CD14-positive monocyte (primary cell): ENCODE measurements around the gene MEOX1. TPM values are rescaled to one million over a fixed set of nuclear protein-coding genes. Genes with fewer than 3 reads are reported as not detected.

Experiments
- DNase-seq, 3 donors: peaks; one replicate each; pipeline ENCODE4 v3.0.0-alpha.2; 2011 to 2022
- H2AFZ ChIP-seq: 2 replicates; pipeline ENCODE4 v1.6.0; 2012; ENCODE audit warnings: mild to moderate bottlenecking, low read depth, low read length, inconsistent platforms; ENCODE audit not compliant: insufficient read depth, poor library complexity, severe bottlenecking
- H3K27ac ChIP-seq, 2 donors: 1 replicate in 1 of 2; 2 replicates in 1 of 2; pipeline ENCODE4 v1.5.1; 2012 to 2013; ENCODE audit warnings: low read length in 2 of 2, control low read depth in 1 of 2, inconsistent platforms in 1 of 2, low read depth in 1 of 2, mild to moderate bottlenecking in 1 of 2
- H3K27me3 ChIP-seq, 2 donors: one replicate each; pipeline versions ENCODE4 v1.6.0 to v1.6.1; 2011 to 2013; ENCODE audit warnings: low read length in 2 of 2; ENCODE audit not compliant: control insufficient read depth in 2 of 2, insufficient read depth in 2 of 2
- H3K36me3 ChIP-seq, 2 donors: replicated peaks in 1 of 2; 1 replicate in 1 of 2; 2 replicates in 1 of 2; pipeline versions ENCODE4 v1.5.1 to v1.6.1; 2012 to 2013; ENCODE audit warnings: low read length in 2 of 2, control low read depth in 1 of 2, inconsistent platforms in 1 of 2, mild to moderate bottlenecking in 1 of 2; ENCODE audit not compliant: insufficient read depth in 2 of 2, control insufficient read depth in 1 of 2
- H3K4me1 ChIP-seq, 2 donors: 1 replicate in 1 of 2; 2 replicates in 1 of 2; pipeline versions ENCODE4 v1.5.1 to v1.6.1; 2012 to 2013; ENCODE audit warnings: low read length in 2 of 2, control low read depth in 1 of 2, inconsistent platforms in 1 of 2, mild to moderate bottlenecking in 1 of 2, moderate library complexity in 1 of 2; ENCODE audit not compliant: insufficient read depth in 2 of 2, control insufficient read depth in 1 of 2
- H3K4me2 ChIP-seq: replicated peaks from 2 replicates; pipeline ENCODE3; 2012; ENCODE audit warnings: low read length, moderate library complexity, mild to moderate bottlenecking; ENCODE audit not compliant: poor library complexity, severe bottlenecking; ENCODE audit errors: extremely low read depth
- H3K4me3 ChIP-seq, 3 experiments: fragments of 200-600 bp in 1 of 3; sonication (generic) in 1 of 3; replicated peaks in 1 of 3; 1 replicate in 2 of 3; 2 replicates in 1 of 3; pipeline ENCODE4 v1.5.1; 2011 to 2013; ENCODE audit warnings: low read length in 3 of 3, mild to moderate bottlenecking in 3 of 3, control low read depth in 2 of 3, low read depth in 2 of 3, inconsistent platforms in 1 of 3, moderate library complexity in 1 of 3
- H3K79me2 ChIP-seq: 2 replicates; pipeline ENCODE4 v1.6.0; 2012; ENCODE audit warnings: mild to moderate bottlenecking, control low read depth, inconsistent platforms, low read length, moderate library complexity; ENCODE audit not compliant: insufficient read depth
- H3K9ac ChIP-seq: 2 replicates; pipeline ENCODE4 v1.6.0; 2017; ENCODE audit warnings: low read length, mild to moderate bottlenecking; ENCODE audit not compliant: insufficient read depth, poor library complexity, severe bottlenecking
- H3K9me3 ChIP-seq, 2 donors: replicated peaks in 1 of 2; 1 replicate in 1 of 2; 2 replicates in 1 of 2; pipeline versions ENCODE4 v1.5.1 to v1.6.1; 2012 to 2013; ENCODE audit warnings: low read length in 2 of 2, control low read depth in 1 of 2; ENCODE audit not compliant: control insufficient read depth in 1 of 2, insufficient read depth in 1 of 2
- H4K20me1 ChIP-seq: 2 replicates; pipeline ENCODE4 v1.6.0; 2012; ENCODE audit warnings: mild to moderate bottlenecking, low read length, control low read depth, moderate library complexity; ENCODE audit not compliant: insufficient read depth
- H3K27ac Mint-ChIP-seq, 7 donors: one replicate each; pipeline ENCODE4 v1.8.0; 2020; ENCODE audit warnings: mild to moderate bottlenecking in 7 of 7, mixed read lengths in 7 of 7, moderate library complexity in 6 of 7, inconsistent platforms in 2 of 7
- H3K27me3 Mint-ChIP-seq, 3 donors: one replicate each; pipeline ENCODE4 v1.8.0; 2021 to 2022; ENCODE audit warnings: low read depth in 3 of 3, mild to moderate bottlenecking in 3 of 3, mixed read lengths in 3 of 3, moderate library complexity in 3 of 3, inconsistent platforms in 1 of 3
- H3K36me3 Mint-ChIP-seq, 2 donors: one replicate each; pipeline ENCODE4 v1.8.0; 2020; ENCODE audit warnings: mixed read lengths in 2 of 2, inconsistent platforms in 1 of 2, mild to moderate bottlenecking in 1 of 2
- H3K4me1 Mint-ChIP-seq: one replicate; pipeline ENCODE4 v1.8.0; 2020; ENCODE audit warnings: mild to moderate bottlenecking, mixed read lengths
- H3K4me3 Mint-ChIP-seq, 2 donors: one replicate each; pipeline ENCODE4 v1.8.0; 2020; ENCODE audit warnings: mild to moderate bottlenecking in 2 of 2, mixed read lengths in 2 of 2, moderate library complexity in 1 of 2
- H3K9me3 Mint-ChIP-seq, 7 donors: one replicate each; pipeline ENCODE4 v1.8.0; 2020 to 2022; ENCODE audit warnings: mixed read lengths in 7 of 7, mild to moderate bottlenecking in 6 of 7, moderate library complexity in 6 of 7, inconsistent platforms in 2 of 7
- CTCF ChIP-seq: fragments of 200-600 bp; IDR thresholded peaks from one replicate; pipeline ENCODE4 v1.8.0; 2022; ENCODE audit warnings: antibody characterized with exemption, mild to moderate bottlenecking
- WGBS: methylation state at CpG from one replicate; pipeline ENCODE4 v1.1.5; 2013; ENCODE audit warnings: missing lambda C conversion rate; ENCODE audit not compliant: insufficient coverage; 5-methylcytosine and 5-hydroxymethylcytosine counted together
- intact Hi-C, 2 donors: fragments of 100-400 bp; cut with micrococcal nuclease; formaldehyde crosslinking; loops; one replicate each; pipeline versions ENCODE4 v1.15.0 to v1.15.1; 2023
- polyA plus RNA-seq, 3 donors: library from polyadenylated mRNA; depleted of rRNA in 1 of 3; unstranded in 2 of 3; stranded (reverse) in 1 of 3; fragments of 300-500 nt in 2 of 3; fragments of >200 nt in 1 of 3; fragmentation: Illumina TruSeq in 2 of 3; gene quantifications; 1 replicate in 2 of 3; 2 replicates in 1 of 3; pipeline ENCODE4 v1.2.3, GENCODE V29; 2012 to 2021

Gene MEOX1
- polyA plus RNA-seq, 3 donors = 0.06 TPM; not detected in 2

GRCh38 chr17:43645765-43646481, 15.8 kb downstream of the MEOX1 start:
- H3K27ac Mint-ChIP-seq = peak overlapping the region in 4 of 7 donors; percentile 37 to 83 (median 65)
- TF ChIP-seq CTCF = peak; percentile 31
- Histone ChIP-seq H3K4me3 (peak overlapping the region; percentile 18 to 73 (median 34)), H3K4me2 (peak overlapping the region; percentile 87), H3K79me2 (no peaks in the 10 kb centered on the region), H3K27ac (no peak overlapping the region), H3K27me3 (peaks cover 0 to 12% of the 10 kb centered on the region in 2 donors), H3K4me1 (peaks cover 12 to 31% of the 10 kb centered on the region in 2 donors), H4K20me1 (no peaks in the 10 kb centered on the region), H3K9me3 (no peaks in the 10 kb centered on the region), H3K9ac (peak overlapping the region; percentile 73), H2AFZ (peak overlapping the region; percentile 88), H3K36me3 (no peaks in the 10 kb centered on the region)
- WGBS = 3% methylated on average over 68 of the region's 72 CpGs
- H3K4me1 Mint-ChIP-seq = peaks cover 28% of the 10 kb centered on the region
- H3K9me3 Mint-ChIP-seq = peaks cover 0 to 1% (median 0%) of the 10 kb centered on the region in 7 donors
- DNase-seq = peak; percentile 46 to 65 (median 51)
- H3K36me3 Mint-ChIP-seq = no peaks in the 10 kb centered on the region
- H3K27me3 Mint-ChIP-seq = peaks cover 17 to 34% (median 21%) of the 10 kb centered on the region in 3 donors
- H3K4me3 Mint-ChIP-seq = peak overlapping the region; percentile 75 to 86
- intact Hi-C loops = loop anchor here in 1 of 2 donors (5.0 kb wide), 1 partner anchor 39 kb away; no protein-coding TSS in a partner anchor

DNA sequence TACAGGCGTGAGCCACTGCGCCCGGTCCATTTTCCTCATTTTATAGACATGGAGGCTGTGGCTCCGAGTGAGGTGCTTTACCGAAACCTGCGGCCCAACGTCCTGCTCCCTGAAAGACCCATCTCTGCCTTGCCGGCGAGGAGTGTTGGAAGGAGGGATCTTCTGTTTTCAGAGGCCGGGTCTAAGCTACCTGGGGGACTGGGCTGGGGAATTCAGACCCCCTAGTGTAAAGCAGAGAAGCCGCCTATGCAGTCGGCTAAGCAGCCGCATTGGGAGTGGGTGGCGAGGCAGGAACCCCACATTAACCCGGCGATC, 16.3 kb downstream of the MEOX1 start:
- peak overlapping the region; percentile 88 for H2AFZ ChIP-seq
- Mint-ChIP-seq H3K36me3 (no peaks in the 10 kb centered on the region), H3K27me3 (peaks cover 17 to 34% (median 21%) of the 10 kb centered on the region in 3 donors), H3K4me1 (peaks cover 28% of the 10 kb centered on the region), H3K27ac (no peak overlapping the region), H3K4me3 (peak overlapping the region; percentile 71 to 86), H3K9me3 (peaks cover 0 to 3% (median 0%) of the 10 kb centered on the region in 7 donors)
- 99% methylated on average over 12 of the region's 16 CpGs for WGBS
- H3K4me3 ChIP-seq = peak overlapping the region in 2 of 3 experiments; percentile 34 to 73
- peak overlapping the region; percentile 87 for H3K4me2 ChIP-seq
- no peak for TF ChIP-seq CTCF
- no peaks in the 10 kb centered on the region for H4K20me1 ChIP-seq
- intact Hi-C loops = loop anchor here in 1 of 2 donors (5.0 kb wide), 1 partner anchor 38 kb away; no protein-coding TSS in a partner anchor
- no peaks in the 10 kb centered on the region for H3K79me2 ChIP-seq
- DNase-seq = no peak
- H3K36me3 ChIP-seq = no peaks in the 10 kb centered on the region
- H3K9me3 ChIP-seq = no peaks in the 10 kb centered on the region
- no peak overlapping the region for H3K27ac ChIP-seq
- peaks cover 0 to 12% of the 10 kb centered on the region in 2 donors for H3K27me3 ChIP-seq
- H3K4me1 ChIP-seq = peaks cover 12 to 31% of the 10 kb centered on the region in 2 donors
- peak overlapping the region; percentile 73 for H3K9ac ChIP-seq
